GM18951 (cell line): ENCODE results near the gene FASTK.

Source experiments
- POLR2A ChIP-seq: IDR thresholded peaks from 4 replicates; pipeline ENCODE4 v1.6.1; 2011; ENCODE audit warnings: mild to moderate bottlenecking; ENCODE audit not compliant: insufficient read length, insufficient read depth; ENCODE audit errors: extremely low read depth
- in situ Hi-C: fragments of 300-500 bp; cut with MboI; formaldehyde crosslinking; loops from one replicate; pipeline ENCODE4 v1.12.0; 2022; ENCODE audit warnings: low sequenced_read_pairs, mixed read lengths, inconsistent platforms; ENCODE audit not compliant: unreplicated experiment

FASTK gene

GRCh38 chr7:151068069-151068773, 12.4 kb downstream of the FASTK start:
- in situ Hi-C loops: no loop called here

GRCh38 chr7:151066273-151066974, 14.2 kb downstream of the FASTK start:
- no peak for TF ChIP-seq POLR2A
- in situ Hi-C loops: no loop called here

More at GRCh38 chr7:151068069-151068773, 12.4 kb downstream of the FASTK start:
- no peak for TF ChIP-seq POLR2A

DNA sequence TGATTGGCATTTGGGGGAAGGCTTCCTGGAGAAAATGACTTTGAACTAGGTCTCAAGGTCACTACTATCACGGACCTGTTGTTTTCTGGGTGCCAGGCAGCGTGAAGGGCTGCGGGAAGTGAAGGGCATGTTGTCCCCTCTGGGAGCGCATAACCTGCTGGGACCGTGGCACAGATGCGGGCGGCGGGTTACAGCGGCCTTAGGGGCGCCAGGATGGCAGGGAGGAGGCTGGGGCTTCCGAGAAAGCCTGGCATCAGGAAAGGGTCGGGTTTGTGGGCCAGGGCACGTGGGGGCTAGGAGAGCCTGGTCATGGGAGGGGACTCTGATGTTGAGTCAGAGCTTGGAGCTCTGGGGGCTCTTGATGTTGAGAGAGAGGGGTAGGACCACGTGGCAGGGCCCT, 15.1 kb downstream of the FASTK start:
- TF ChIP-seq POLR2A: no peak
- in situ Hi-C loops: no loop called here

GRCh38 chr7:151064993-151065392, 15.6 kb downstream of the FASTK start:
- TF ChIP-seq POLR2A: no peak
- in situ Hi-C loops: no loop called here

GRCh38 chr7:151064454-151064853, 16.2 kb downstream of the FASTK start:
- TF ChIP-seq POLR2A: no peak
- in situ Hi-C loops: no loop called here

- in situ Hi-C loops: no loop called here
- no peak for TF ChIP-seq POLR2A
These were observed 17.4 kb downstream of the FASTK start for GRCh38 chr7:151063212-151063561.

GRCh38 chr7:151062399-151063211, 18.0 kb downstream of the FASTK start:
- in situ Hi-C loops: no loop called here
- no peak for TF ChIP-seq POLR2A

DNA sequence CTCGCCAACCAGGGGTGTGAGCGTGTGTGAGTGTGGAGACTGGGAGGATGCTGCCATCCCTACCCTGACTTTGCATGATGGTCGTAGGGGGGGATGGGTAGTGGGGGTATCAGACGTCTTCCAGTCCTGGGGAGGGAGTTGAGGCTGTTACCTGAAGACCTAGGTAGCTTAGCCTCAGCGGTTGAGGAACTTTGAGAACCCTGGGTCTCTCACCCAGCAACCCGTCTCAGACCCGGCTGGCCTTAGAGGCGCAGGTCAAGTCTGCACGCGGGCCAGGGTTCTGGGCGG, 18.6 kb downstream of the FASTK start:
- in situ Hi-C loops: no loop called here
- no peak for TF ChIP-seq POLR2A

DNA sequence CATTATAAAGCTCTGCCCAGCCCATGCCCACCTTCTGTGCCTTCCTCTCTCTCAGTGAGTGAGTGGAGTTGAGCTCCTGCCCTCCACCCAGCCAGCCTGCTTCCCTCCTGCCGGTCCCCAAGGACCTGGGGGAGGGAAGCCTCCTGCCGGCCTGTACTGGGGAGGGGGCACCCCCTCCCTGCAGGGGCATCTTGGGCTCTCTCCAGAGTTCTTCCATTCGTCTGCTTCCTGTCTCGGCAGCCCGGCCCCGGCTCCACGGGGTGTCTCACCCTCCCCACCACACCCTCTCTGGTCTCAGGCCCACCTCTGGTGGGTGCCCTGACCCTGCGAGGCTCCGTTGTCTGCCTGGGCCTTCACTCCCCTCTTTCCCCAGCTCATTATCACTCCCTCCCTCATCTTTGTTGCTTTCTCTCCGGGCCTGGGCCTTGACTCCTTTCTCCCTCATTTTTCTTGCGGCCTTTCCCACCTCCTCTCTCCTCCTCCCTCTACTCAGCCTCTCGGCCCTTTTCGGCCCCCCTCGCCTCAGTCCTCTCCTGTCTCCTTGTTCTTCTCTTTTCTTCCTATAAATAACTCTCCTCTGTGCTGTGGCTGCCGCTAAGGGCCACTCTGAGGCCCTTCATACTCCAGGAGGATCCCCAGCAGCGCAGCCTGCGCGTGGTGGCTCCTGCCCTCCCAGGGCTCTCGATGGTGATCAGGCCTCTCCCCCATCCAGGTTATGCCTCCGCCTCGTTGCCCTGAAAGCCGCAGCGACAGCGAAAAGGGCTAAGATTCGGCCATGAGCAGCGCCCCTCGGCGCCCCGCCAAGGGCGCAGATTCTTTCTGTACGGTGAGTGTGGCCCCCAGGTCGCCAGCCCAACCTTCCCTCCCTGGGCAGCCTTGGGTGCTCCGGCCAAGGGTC, 19.1 kb downstream of the FASTK start:
- in situ Hi-C loops: no loop called here
- no peak for TF ChIP-seq POLR2A

DNA sequence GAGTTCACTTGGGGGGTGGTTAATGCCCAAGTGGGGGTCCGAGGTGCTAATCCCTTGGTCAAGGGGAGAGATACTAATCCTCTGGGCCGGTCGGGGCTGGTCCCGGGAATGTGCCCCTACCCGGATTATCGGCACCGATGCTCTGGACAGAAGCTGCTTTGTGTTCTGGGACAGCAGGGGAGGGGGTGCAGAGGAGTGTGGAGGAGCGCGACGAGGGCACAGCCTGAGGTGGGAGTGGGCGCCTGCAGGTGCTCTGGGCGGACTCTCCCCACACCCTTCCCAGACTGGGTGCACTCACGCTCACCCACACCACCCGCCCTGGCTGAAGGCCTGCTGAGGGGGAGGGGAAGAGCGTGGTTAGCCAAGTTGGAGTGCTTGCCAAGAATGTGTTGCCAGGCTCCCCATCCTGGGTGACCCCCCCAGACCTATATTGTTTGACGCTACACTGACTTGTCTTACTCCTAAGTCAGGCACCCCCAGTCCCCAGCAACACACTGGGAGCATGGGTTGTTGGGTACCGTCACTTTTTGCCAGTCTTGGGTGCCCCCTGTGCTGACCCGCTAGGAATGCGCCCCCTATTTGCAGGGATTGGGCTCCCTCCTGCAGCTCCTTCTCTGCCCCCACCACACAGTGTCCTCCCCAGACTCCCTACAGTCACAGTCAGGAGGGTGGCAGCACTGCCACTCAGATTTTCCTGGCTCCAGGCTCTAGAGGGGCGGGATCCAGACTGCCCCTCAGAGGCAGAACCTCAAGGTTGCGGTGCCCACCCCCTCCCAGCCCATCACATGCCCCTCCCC, 20.0 kb downstream of the FASTK start:
- in situ Hi-C loops: no loop called here
- no peak for TF ChIP-seq POLR2A

DNA sequence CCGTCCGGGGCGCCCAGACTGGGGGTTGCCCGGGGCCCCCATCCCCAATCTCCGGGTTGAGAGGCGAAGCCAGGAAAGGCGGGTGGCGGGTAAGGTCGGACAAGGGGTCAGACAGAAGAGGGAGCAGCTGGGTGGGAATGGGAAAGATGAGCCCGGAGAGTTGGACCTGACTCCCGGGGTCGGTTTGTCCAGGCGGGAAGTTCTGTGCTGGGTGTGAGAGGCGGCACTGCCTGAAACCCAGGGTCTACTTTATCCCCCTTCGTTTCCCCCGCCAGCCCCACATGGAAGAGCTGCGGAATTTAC, 20.5 kb downstream of the FASTK start:
- in situ Hi-C loops: no loop called here
- no peak for TF ChIP-seq POLR2A

DNA sequence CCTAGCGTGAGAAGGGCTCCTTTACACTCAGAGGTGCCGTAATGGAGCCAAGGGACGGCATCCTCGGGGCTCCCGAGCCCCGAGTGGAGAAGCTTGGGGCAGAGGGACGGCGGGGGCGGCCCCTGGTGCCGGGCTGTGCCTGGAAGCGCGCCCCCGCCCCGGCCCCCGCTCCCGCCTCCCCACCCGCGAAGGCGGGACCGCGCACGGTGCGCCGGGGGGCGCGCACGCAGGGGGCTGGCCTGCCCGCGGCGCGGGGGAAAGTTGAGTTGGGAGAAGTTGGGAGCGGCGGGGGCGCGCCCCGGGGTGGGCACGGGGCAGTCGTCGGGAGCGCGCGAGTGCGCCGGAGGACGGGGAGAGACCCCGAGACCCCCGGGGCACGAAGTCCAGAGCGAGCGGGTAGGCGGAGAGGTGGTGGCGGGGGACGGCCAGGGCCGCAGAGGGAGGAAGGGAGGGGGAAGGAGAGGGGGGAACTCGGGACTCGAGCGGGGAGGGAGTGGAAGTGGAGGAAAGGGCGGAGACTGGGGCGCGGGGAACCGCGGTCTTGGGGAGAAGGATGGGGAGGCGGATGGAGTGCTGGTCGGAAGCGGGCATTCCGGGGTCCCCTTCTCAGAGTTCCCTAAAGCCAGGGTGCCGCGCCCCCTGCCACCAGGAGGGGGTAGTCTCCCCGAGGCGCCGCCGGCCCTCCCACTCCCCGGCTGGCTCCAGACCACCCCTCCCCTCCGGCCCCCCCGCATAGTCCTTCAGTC, 21.1 kb downstream of the FASTK start, which contains the start of gene SLC4A2:
TSS of gene SLC4A2 (plus strand) at position 223 of the 746 bp plus-strand sequence. CDS start 2,399 bp downstream, outside the sequence.
- TF ChIP-seq POLR2A: peak; percentile 66
- in situ Hi-C loops: no loop called here

- in situ Hi-C loops: no loop called here
- no peak for TF ChIP-seq POLR2A
These were observed 21.7 kb downstream of the FASTK start for GRCh38 chr7:151058781-151059366.
